NCI-H1436 (cell line): ENCODE data around the gene ASPHD1.
"Not testable (repeated sequence)": the region's sequence is repeated elsewhere in the genome, so short reads cannot be mapped to it uniquely, and the experiment has no call there.

Experiments used
- DNase-seq: peaks from one replicate; lab custom pipeline; 2025; lab: John Stamatoyannopoulos, UW

The ASPHD1 gene

DNA sequence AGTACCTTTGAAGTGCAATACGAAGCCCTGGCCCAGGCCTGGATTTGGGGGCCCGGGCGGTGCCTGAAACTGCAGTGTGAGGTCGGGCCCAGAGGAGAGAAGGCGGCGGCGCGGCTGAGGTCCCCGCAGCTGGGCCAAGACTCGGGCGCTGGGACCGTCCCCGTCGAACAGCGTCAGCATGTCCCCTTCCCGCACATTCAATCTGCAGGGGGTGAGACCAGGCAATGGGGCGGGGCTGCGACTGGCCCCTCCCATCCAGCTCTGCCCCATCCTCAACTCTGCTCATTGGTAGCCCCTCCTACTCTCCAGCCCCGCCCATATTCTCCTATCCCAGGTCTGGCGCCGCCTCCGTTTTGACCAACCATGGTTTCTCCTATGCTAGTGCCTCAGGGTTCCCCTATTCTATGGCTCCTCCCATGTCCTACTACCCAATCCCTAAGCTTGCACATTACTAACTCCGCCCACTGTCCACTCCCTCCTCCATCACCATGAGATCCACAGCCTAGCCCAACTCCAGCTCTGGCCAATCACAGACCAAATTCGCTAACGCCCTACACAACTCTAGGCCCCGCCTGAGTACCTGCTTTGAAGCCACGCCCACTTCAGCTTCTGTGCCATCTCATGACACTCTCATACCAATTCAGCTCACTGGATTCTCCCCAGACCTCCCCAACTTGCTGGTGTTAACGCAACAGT is 22.9 kb upstream of the ASPHD1 start:
- DNase-seq: no peak

- no peak for DNase-seq
These were observed 22.1 kb upstream of the ASPHD1 start for GRCh38 chr16:29878172-29878571.

GRCh38 chr16:29881050-29881449 is 19.2 kb upstream of the ASPHD1 start:
- DNase-seq: no peak

DNA sequence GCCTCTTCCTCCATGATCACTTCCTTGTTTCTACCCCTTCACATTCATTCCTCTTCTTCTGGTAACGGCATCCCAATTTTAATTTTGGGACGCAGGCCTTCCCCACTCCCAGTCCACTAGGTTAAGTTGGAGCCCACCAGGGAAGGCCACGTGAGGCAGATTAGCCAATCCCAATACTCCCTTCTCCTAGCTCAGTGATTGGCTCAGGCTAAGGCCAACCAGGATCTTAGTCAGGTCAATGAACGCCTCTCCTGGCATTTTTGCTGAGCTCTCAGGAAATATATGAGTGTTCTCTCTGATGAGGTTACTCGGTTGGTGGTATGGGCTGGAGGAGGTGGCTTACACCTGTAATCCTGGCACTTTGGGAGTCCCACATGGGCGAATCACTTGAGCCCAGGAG is 16.3 kb upstream of the ASPHD1 start:
- DNase-seq: no peak

- DNase-seq: not testable (repeated sequence)
These were observed 10.9 kb upstream of the ASPHD1 start for GRCh38 chr16:29889372-29889771.

DNA sequence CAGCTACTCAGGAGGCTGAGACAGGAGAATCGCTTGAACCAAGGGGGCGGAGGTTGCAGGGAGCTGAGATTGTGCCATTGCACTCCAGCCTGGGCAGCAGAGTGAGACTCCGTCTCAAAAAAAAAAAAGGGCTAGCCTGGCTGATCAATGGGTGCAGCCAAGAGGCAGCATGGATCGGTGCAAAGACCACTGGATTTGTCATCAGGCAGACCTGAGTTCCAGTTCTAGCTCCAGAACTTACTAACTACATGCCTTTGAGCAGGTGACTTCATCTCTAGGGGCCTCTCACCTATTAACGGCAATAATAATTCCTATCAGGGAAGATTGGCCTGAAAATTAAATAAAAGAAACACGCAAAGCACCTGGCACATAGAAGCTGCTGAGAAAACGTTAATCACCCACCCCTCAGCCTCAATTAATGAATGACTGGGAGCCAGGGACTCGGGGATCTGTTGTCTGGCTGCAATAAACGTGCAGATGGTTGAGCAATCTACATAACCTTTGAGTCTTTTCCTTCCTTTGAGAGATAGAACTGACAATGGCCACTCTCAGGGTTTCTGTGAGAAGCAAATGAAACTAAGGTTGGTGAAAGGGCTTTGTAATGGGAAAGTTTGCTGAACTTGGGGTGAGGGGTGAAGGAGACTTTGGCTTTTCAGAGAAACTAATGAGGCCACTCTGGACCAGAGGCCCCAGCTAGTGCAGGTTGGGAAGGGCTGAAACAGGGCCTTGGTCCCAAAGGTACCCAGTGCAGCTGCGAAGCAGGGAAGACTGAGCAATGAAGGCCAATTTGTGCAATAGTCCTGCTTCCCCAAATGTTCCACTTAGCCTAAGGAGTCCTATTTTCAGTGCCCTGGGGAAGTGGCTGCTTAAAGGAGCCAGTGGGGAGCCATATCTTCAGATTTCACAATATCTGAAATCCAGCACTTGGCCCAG is 8.5 kb upstream of the ASPHD1 start:
- DNase-seq: peak; percentile 17

DNA sequence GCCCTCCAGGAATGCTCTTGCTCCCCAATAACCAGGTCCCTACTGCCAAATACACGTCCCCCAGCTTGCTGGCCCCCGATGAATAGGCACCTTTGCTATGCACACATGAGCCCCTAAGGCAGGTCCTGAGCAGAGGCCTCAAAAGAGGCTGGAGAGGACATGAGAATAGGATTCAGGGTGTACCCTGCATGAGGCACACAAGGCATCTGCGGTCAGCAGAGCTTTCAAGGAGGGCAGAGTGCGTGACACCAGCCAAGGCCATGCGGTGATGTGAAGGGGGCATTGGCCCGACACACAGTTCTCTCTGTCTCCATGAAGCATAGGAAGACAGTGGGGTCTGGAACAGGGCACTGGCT is 7.9 kb upstream of the ASPHD1 start:
- DNase-seq: no peak

- no peak for DNase-seq
These were observed 6.7 kb upstream of the ASPHD1 start for GRCh38 chr16:29893553-29893952.

DNA sequence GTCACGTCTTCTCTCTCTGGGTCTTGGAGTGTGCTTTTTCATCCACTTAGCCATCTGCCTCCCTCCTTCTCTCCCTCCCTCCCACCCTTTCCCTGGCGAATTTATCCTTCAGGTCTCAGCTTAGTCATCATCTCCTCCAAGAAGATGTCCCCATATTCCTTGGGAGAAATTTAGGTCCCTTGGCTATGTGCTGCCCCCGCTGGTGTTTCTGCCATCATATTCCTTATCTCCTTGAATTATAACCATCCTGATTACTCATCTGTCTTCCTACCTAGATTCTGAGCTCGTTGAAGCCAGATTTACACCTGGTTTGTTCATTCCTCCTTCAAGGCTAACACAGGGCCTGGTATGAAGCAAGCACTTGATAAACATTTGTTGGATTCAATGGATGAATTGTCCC is 5.9 kb upstream of the ASPHD1 start:
- no peak for DNase-seq

DNA sequence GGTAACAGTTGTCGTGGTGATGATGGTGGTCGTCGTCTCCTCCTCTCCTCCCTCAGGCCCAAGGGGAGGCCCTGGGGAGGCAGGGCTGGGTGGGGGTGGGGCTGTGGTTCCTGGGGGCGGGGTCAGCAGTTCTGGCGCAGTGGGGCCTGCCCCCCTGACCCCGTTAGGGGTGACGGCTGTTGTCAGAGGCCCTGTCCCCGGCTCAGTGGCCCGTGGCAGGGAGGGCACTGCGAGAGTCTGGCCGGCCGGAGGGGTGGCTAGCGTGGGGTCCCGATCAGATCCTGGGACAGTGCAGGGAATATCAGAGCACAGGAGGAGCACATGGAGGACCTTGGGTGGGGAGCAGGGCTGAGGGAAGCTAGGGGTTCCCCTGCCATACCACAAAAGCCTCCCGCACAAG is 3.4 kb upstream of the ASPHD1 start:
- no peak for DNase-seq

- no peak for DNase-seq
These were observed 3.0 kb upstream of the ASPHD1 start for GRCh38 chr16:29897333-29897732.

DNA sequence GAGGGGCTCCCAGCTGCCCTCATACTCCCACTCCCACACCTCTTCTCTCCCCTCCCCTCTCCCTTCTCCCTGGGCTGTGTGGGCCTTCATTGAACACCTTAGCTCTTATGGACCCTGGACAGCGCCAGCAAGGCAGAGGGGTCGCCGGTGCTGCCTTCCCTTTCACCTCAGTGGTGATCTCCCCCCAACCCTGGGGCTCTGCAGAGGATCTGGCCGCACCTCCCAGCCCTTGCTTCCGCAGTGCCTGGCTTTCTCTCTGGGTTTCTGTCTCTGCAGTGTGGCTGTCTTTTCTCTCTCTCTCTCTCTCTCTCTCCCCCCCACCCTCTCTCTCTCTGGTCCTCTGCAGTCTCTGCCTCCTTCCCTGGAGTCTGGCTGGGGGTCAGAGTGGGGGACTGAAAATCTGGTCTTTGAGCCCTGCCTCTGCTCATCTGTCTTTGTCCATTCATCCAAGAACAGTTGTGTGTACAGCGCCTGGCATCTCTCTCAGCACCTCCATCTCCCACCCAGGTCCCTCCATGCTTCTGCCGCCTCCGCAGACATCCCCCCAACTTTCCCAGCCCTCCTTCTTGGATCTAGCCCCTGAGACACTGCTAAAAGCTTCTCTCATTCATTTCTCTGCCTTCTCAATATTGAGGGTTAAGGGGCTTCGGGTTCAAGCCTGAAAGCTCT is 2.0 kb upstream of the ASPHD1 start:
- no peak for DNase-seq

DNA sequence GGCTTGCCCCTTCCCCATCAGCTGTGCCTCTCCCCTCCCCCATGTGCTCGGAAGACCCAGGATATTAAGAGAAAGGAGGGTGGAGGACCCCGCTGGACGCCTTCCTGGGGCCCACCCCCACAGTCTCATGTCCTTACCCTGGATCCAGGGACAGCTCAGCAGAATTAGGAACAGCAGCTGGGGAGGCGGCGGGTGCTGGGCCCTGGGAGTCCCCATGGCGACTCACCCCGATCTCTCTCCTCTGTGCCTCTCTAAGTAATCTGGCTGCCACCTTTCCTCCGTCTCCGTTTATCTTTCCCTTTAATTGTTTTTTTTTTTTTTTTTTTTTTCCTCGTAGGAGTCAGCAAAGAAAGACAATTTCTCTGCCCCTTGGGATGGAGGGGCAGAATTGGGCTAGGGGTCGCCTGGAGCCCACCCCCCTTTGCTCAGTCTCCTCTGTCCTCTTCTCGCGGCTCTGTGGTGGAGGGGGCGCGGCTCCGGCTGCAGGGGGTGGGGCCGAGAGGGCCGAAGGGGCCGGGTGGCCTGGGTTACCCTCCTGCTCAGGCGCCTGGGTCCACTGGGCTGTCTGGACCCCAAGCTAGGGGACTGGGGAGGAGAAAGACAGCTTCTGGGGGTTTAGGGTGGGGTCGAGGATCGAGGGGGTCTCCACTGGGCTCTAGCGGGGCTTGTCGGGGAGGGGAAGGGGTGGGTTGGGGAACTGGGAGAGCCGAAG is 1.3 kb upstream of the ASPHD1 start:
- DNase-seq: peak; percentile 52

- peak; percentile 95 for DNase-seq
These were observed 679 bp upstream of the ASPHD1 start, which contains the start of gene SEZ6L2 for GRCh38 chr16:29899516-29900101. Gene SEZ6L2, minus strand, starts transcription at chr16:29899550. Its CDS starts 531 bp downstream, at chr16:29899019.

- DNase-seq: no peak
These were observed 759 bp downstream of the ASPHD1 start for GRCh38 chr16:29900888-29901606.

DNA sequence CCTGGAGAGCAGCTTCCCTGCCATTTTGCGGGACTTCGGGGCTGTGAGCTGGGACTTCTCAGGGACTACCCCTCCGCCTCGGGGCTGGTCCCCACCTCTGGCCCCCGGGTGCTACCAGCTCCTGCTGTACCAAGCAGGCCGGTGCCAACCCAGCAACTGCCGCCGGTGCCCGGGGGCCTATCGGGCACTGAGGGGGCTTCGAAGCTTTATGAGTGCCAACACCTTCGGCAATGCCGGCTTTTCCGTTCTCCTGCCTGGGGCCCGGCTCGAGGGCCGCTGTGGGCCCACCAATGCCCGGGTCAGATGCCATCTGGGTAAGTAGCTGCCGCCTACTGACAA is 1.3 kb downstream of the ASPHD1 start:
- no peak for DNase-seq

DNA sequence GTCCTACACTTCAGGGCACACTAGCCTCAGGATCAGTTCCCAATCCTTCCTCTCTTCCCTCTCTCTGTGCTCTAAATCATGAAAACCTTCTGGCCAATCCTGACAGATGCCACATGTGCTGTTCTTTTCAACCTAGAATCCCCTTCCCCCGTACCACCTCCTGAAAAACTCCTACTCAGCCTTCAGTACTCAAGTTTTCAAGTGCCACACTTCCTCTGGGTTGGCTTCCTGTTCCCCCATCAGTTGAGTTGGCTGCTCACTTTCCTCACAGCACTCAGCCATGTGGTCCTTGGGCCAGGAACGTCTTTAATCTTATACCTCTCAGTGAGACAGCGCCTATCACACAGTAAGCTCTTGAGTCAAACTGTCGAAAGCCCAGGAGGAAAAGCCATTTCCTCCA is 3.3 kb downstream of the ASPHD1 start:
- no peak for DNase-seq

GRCh38 chr16:29904947-29905346 is 4.7 kb downstream of the ASPHD1 start:
- DNase-seq: no peak

DNA sequence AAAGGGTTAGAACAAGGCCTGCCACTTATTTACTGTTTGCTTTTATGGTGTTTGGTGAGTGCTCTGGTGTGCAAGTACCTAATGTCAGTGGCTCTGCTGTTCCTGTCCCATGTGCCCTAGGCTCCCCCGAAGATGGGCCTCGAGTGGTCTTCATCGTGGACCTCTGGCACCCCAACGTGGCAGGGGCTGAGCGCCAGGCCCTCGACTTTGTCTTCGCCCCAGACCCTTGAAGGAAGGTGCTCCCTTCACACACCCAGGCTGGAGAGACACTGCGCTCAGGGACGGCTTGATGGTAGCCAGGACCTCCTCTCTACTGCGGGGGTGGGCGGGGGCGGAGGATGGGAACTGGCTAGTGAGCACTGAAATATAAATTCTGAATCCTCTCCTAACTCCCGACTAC is 5.4 kb downstream of the ASPHD1 start:
- no peak for DNase-seq

GRCh38 chr16:29906520-29907244 is 6.4 kb downstream of the ASPHD1 start:
- no peak for DNase-seq

DNA sequence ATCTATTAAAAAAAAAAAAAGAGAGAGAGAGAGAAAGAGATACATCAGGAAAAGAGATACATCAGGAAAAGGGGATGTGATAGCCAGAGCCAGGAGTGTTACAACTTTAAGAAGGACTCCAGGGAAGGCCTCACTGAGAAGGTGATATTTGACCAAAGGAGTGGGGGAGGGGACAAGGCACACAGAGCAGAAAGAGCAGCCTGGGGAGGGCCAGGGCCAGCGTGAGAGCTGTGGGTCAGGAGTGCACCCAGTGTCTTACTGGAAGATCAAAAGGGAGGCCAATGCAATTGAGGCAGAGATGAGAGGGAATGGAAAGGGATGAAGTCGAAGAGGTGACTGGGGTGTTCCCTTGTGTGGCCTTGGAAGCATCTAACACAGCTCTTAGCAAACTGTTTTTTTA is 7.7 kb downstream of the ASPHD1 start:
- no peak for DNase-seq
